GM18951 (cell line): ENCODE results near the gene SDK1.

Experiments
- POLR2A ChIP-seq: IDR thresholded peaks from 4 replicates; pipeline ENCODE4 v1.6.1; 2011; ENCODE audit warnings: mild to moderate bottlenecking; ENCODE audit not compliant: insufficient read length, insufficient read depth; ENCODE audit errors: extremely low read depth
- in situ Hi-C: fragments of 300-500 bp; cut with MboI; formaldehyde crosslinking; loops from one replicate; pipeline ENCODE4 v1.12.0; 2022; ENCODE audit warnings: low sequenced_read_pairs, mixed read lengths, inconsistent platforms; ENCODE audit not compliant: unreplicated experiment

The SDK1 gene

DNA sequence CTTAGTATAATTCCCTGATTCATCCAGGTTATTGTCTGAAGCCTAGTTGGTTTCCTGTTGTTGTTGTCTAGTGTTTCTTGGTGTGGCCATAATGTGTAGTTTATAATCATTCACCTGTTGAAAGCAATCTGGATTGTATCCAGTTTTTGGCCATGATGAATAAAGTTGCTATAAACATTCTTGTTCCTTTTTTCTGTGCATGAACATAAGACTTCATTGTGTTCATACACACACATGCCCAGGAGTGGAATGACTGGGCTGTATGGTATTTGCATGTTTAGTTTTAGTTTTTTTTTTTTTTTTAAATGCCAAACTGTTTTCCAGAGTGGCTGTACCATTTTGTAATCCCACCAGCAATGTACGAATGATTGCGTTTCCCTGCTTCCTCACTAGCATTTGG lies 349.8 kb downstream of the SDK1 start:
- in situ Hi-C loops: no loop called here
- TF ChIP-seq POLR2A: no peak

DNA sequence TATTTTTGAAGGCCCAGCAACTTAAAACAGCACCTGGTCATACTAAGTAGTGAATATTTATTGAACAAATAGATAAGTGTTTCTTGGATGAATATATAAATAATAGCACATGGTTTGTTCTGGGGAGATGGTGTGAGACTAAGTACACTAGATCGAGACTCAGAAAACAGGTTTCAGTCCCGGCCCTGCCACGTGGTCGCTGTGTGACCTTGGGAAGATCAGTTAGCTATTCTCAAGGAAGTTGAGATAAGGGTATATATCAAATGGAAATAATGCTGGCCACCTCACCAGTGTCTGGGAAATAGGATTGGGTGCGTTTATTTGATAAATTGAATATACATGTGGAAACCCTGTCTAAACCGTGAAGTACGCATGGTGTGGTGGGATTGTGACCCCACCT lies 354.6 kb downstream of the SDK1 start:
- TF ChIP-seq POLR2A: no peak
- in situ Hi-C loops: no loop called here

DNA sequence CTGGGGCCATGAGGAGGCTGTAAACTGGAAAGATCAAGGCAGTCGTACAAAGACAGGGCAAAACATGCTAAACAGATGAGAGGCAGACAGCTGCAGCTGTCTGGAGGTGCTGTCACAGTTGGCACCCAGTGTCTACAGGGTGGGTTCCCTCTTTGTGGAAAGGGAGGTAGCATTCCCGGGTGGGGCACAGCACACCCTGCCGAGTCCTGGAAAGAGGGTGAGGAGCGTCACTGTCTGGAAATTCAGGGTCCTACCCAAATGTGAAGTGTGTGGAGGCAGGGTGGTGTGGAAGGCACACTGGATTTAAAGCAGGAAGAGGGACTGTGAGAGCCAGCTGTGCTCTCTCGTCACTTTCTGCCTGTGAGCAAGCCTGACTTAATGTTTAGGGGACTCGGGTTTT lies 356.2 kb downstream of the SDK1 start:
- in situ Hi-C loops: no loop called here

DNA sequence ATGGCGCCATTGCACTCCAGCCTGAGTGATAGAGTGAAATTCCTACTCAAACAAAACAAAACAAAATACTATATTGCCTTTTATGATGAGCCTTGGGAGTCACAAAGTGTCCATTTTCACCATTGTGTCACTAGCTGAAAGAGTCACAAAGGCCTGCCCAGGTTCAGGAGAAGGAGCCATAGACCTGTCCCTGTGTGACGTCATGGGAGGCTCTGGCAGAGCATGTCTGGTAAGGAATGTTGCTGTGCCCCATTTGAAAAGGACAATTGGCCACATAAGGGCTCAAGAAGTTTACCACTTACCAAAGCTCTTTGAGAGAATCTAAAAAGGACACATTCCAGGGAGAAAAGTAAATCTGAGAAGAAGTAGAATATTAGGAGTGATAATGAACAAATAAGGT lies 367.7 kb downstream of the SDK1 start:
- in situ Hi-C loops: no loop called here
- TF ChIP-seq POLR2A: no peak

More for the DNA sequence above, 356.2 kb downstream of the SDK1 start:
- TF ChIP-seq POLR2A: no peak

DNA sequence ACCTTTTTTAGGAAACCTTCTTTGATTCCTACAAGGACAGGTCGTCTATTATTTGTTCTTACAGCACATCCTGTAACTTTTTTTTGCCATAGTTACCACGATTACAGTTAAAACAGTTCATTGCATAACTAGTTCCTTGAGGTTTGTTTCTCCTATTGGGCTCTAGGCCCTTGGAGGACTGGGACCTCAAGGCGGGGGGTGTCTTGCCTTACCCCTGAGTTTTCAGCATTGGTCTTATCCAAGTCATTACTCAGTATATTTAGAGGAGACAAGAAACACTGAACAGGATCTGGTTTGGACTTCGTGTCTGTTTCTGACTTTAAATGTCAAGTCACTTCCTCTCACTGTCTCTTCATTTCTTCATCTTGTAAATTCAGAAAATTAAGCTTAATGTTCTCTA lies 369.8 kb downstream of the SDK1 start:
- in situ Hi-C loops: no loop called here
- no peak for TF ChIP-seq POLR2A

DNA sequence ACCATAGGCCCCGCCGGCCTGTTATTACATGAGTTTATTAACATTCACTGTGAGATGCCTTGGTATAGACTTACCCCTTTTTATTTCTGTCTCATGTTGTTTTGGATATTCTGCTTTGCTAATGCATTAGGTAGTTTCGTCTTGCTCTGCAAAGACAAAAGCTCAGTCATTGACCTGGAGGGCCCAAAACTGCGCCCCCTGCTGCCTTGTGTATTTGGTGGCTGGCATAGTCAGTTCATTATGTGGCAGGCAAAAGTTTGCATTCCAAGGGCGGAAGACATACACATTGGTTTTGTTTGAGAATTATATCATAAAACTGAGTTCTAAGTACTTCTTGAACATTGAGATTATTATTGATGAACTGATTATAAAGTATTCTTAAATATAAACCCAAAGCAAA lies 372.5 kb downstream of the SDK1 start:
- no peak for TF ChIP-seq POLR2A
- in situ Hi-C loops: no loop called here

DNA sequence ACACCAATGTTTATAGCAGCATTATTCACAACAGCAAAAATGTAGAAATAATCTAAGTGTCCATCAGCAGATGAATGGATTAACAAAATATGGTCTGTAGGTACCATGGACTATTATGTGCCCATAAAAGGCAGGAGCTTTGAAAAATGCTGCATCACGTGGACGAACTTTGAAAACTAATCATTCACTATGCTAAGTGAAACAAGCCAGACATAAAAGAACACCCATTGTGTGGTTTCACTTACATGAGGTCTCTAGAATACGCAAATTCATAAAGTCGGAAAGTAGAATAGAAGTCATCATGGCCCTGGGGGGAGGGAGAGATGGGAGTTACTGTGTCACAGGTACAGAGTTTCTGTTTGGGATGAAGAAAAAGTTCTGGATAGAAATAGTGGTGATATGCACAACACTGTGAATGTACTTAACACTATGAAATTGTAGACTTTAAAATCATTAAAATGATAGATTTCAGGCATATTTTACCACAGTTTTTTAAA lies 377.3 kb downstream of the SDK1 start:
- no peak for TF ChIP-seq POLR2A
- in situ Hi-C loops: no loop called here

DNA sequence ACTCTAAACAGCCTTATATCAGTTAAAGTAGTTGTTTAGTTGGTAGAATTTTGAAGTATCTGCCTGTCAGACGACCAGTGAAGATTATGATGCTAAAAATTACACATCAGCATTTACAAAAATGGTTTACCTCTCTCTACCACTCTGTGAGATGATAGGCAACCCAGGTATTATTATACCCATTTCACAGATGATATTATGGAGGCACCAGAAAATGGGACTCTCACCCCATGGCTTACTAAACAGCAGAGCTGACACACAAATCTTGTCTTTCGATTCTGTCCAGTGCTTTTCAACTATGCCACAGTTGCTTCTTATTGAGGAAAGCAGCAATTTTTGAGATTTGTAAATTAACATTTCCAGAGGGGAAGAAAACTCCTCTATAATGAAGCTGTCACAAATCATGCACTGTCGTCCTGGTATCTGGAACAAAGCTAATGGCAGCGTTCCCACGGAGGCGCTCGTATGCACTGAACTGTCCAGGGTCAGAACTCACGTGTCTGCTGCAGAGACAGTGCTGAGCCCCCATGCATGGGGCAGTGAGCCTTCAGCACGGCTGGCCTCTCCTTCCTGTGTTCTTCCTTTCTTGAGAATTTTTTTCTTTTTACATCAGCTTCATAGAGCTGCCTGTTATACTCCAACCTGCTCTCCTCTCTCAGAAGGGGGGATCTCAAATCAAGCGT lies 381.1 kb downstream of the SDK1 start:
- in situ Hi-C loops: no loop called here
- no peak for TF ChIP-seq POLR2A

DNA sequence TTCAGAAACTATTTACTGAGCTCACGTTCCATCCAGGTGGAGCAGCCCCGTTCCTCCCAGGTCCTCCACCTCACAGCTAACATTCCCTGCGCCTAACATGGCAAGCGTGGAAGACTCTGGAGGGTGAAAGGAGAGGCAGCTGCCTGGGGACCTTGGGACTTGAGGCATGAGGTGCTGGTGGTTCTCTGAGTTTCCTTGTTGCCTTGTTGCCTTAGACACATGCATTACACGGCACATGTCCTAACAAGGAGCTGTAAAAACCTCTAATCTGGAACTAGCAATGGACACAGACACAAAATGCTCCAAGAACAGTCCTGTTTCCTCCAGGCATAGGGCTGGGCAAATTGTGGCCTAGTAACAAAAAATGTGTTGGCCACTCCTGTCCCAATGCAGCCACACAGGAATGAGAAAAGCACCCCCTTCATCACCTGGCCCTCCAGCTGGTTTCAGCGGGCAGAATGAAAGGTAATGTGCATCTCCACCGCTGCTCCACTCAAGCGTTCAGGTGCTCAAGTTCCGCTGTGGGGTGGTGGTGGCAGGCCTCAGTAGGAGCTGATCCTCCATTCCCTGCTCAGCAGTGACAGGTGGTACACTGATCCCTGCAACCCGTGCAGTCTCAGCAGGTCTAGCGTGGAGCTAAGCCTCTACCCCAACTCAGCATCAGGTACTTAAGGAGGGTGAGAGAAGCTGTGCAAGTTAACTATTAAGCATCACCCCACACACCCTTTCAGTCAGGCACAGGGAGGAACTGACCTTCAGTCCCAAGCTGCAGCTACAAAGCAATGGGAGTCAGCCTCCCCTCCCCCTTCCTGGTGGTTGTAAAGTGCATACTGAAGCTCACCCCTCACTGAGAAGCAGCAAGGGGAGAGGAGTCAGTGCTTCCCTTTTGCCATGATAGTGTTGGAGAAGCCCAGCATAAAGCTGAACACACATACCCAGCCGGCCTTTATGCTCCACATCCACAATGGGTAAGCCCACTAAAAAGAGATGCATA lies 382.8 kb downstream of the SDK1 start:
- in situ Hi-C loops: no loop called here
- TF ChIP-seq POLR2A: no peak

DNA sequence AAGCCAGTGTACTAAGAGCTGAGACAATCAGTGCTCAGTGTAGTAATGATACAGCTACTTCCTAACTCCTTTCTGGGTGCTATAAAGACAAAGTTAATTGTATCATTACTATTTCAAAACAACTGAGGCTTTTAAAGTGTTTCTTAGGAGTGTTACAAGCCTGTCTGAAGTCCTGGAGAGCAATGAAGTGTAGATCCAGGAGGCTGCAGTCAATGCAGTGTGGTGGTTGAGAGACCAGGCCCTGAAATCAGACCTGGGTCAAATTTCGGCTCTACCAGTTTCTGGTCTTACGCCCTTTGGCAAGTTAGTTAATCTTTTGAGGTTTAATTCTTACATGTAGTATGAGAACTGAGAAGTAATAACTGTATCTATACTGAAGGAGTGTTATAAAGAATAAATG lies 387.0 kb downstream of the SDK1 start:
- in situ Hi-C loops: no loop called here
- no peak for TF ChIP-seq POLR2A

DNA sequence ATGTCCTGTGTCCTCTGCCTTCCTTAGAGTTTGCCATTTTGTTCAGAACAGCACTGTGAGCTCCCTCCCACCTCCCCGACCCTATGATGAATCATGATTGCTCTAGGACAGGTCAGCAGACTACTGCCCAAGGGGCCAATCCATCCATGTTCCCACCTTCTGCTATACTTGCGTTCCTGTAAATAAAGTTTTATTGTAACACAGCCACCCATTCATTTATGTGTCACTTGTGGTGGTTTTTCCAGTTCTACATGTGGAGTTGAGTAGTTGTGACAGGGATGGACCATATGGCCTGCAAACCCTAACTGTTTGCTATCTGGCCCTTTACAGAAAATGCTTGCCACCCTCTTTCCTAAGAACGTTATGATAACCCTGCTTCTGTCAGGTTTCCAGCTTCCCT lies 387.8 kb downstream of the SDK1 start:
- no peak for TF ChIP-seq POLR2A
- in situ Hi-C loops: no loop called here

DNA sequence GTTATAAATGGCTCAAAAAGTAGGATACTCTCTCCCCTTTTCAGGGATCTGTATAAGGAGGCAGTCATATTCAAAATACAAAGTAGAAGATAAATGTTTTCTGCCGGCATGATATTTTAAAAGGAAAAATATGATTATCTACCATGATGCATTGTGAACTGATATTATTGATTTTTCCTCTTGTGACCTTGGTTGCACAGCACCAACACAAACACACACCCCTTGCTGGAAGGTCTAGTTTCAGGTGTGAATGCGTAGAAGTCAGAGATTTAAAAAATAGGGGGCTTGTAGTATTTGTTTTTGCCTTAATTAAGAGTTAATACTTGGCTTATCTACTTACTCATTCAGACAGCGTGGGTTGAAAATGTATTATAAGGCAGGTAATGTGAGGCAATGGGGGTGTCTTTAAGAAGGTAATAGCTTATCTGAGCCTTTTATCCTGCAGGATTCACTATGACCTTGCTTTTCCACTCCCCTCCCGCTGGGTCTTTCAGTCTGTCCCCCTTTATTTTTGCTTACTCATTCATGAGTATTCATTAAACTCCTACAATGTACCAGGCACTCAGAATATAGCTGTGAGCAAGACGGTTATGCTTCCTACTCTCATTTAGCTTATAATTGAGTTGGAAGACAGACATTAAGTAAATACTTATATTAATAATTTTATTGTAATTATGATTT lies 390.6 kb downstream of the SDK1 start:
- no peak for TF ChIP-seq POLR2A
- in situ Hi-C loops: no loop called here

DNA sequence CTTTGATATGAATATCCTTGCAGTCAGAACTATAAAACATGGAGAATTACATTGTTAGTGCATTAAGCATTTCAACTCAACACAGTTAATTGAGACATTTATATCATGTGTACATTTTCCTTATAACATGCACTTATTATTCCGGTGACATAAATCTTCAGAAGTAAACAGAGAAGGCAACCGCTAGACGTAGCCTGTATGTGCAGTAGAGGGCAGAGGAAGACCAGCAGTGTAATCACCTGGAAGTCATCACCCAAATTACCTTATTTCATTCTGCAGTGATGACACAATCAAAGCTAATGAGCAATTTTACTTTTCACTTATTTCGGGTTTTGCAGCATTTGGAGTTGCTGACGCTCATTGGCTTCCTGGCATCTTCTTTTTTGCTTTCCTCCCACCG lies 394.6 kb downstream of the SDK1 start:
- TF ChIP-seq POLR2A: no peak
- in situ Hi-C loops: no loop called here
